NCI-H146 treated with DMSO at 0.1 percent for 48 hours (cell line): ENCODE data around the gene RPP30.
A peak's percentile ranks its signal among the peaks of the same experiment; 100 is the strongest.
"Not testable (repeated sequence)": the region's sequence is repeated elsewhere in the genome, so short reads cannot be mapped to it uniquely, and the experiment has no call there.

ENCODE experiments used
- DNase-seq: peaks from one replicate; lab custom pipeline; 2025; ENCODE audit not compliant: unreplicated experiment; lab: John Stamatoyannopoulos, UW

Gene RPP30

DNA sequence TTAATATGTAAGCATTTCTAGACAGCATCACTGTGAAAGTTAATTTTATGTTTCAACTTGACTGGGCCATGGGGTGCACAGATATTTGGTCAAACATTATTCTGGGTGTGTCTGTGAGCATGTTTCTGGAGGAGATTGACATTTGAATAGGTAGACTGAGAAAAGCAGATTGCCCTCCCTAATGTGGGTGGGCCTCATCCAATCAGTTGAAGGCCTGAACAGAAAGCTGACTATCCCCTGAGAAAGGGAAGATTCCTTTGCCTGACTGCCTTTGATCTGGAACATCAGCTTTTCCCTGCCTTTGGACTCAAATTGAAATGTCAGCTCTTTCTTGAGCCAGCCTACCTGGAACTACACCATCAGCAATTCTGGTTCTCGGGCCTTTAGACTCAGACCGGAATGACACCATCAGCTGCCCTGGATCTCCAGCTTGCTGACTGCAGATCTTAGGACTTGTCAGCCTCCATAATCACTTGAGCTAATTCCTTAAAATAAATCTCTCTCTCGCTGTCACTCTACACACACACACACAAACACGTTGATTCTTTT, 5.7 kb upstream of the RPP30 start:
- DNase-seq: no peak

- peak; percentile 64 for DNase-seq
Observed at GRCh38 chr10:90871279-90871765, 452 bp upstream of the RPP30 start.

DNA sequence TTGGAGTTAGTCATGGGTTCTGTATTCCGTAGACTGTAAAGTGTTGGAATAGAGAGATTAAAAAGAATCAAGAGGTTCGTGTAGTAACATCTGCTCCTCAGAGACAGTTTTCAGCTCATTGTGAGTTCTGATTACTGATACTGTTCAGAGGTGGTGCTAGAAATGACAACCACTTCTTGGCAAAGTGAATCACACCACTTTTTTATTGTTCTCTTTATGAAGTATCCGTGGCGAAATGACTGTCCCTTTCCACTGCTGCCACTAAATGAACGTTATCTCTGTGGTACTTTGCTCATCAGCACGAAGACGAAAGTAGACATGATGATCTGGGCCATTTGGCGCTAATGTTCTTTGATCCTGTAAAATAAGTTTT, 860 bp downstream of the RPP30 start:
- DNase-seq: no peak

DNA sequence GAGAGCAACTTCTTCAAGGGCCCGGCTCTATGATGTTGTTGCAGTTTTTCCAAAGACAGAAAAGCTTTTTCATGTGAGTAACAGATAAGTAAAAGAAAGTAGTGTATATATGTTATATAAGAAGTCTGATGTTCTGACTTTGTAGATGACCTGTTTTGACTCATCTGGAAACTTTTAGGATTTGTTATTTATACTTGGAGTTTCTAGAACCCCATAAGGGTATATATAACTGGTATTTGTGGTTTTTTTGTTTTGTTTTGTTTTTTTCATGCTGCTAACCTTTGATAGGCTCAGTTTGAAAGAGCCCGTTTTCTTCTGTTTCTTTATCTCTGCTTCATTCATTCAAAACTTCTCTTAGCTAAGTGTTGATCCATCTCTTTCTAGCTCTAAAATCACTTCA, 7.3 kb downstream of the RPP30 start:
- DNase-seq: no peak

DNA sequence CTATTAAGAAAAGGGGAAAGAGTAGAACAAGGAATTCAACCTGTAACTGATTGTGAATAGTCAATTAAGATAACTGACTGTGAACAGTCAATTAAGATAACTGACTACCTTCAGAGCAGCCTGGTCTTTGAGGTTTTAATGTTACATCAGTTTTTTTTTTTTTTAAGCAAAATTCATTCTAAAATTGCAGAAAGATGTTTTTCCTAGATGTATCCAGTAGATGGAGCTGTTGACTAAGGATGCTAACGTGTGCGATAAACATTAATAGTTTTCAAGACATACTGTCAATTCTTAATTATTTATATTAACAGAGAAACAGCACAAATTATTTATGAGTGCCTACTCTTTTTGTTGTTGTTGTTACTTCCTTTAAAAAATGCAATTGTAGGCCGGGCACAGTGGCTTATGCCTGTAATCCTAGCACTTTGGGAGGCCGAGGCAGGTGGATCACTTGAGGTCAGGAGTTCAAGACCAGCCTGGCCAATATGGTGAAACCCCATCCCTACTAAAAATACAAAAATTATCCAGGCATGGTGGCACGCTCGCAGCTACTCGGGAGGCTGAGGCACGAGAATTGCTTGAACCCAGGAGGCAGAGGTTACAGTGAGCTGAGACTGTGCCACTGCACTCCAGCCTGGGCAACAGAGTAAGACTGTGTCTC, 8.4 kb downstream of the RPP30 start:
- DNase-seq: not testable (repeated sequence)

- DNase-seq: no peak
Observed at GRCh38 chr10:90884431-90884830, 12.7 kb downstream of the RPP30 start.

- DNase-seq: no peak
Observed at GRCh38 chr10:90885176-90885575, 13.4 kb downstream of the RPP30 start.

- no peak for DNase-seq
Observed at GRCh38 chr10:90887555-90887954, 15.8 kb downstream of the RPP30 start.

DNA sequence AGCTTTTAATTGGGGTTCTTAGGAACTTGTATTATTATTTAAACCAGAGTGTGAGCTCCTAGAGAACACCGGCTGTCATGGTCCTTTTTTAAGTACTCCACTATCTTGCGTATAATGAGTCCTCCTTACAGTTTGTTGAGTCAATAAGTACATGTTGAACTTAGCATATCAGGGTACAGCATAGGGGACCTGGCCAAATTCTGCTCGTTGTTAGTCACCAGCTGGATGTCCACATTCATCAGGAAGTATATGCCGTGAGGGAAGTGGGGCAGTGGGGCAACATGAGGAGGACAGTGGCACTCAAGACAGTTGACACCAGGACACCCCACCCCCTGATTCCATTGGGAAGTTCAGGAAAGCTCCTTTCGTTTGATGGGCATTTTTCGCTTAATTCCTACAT, 16.6 kb downstream of the RPP30 start:
- no peak for DNase-seq

GRCh38 chr10:90889636-90890035, 17.9 kb downstream of the RPP30 start:
- DNase-seq: no peak

DNA sequence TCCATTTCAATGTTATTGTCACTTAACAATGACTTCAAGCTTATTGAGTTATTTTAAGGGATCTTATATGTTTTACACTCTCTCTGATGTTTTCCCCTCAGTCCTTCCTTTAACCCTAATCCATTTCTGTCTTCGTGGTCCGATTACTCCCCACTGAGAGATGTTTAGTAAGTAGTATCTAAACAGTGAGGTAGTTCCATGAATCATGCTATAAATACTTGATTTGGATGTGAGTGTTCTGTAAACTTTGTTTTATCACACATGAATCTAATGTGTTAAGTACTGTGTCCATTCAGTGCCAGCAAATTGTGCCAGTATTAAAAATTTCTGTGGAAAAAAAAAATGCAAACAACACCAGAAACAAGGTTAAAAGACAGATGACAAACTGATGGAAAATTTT, 18.6 kb downstream of the RPP30 start:
- no peak for DNase-seq

DNA sequence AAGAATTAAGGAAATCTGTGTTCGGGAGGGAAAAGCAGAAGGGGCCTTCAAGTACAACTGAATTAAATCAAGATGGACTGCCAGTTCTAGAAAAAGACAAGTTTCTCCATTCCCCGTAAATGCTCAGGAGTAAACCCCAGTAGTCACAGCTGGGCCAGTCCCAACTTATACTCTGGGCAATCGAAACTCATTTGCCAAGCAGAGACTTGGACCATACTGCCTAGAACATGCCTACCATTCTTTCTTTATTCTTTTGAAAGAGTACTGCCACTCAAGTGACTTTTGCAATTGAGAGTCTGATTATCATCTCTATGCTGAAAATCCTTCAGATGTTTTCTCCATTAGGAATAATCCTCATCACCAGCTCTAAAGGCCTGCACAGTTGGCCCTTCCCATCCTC, 21.4 kb downstream of the RPP30 start:
- DNase-seq: no peak

- DNase-seq: not testable (repeated sequence)
Observed at GRCh38 chr10:90896916-90897315, 25.1 kb downstream of the RPP30 start.

- DNase-seq: no peak
Observed at GRCh38 chr10:90905925-90906324, 34.2 kb downstream of the RPP30 start.

GRCh38 chr10:90906596-90906995, 34.8 kb downstream of the RPP30 start:
- no peak for DNase-seq

DNA sequence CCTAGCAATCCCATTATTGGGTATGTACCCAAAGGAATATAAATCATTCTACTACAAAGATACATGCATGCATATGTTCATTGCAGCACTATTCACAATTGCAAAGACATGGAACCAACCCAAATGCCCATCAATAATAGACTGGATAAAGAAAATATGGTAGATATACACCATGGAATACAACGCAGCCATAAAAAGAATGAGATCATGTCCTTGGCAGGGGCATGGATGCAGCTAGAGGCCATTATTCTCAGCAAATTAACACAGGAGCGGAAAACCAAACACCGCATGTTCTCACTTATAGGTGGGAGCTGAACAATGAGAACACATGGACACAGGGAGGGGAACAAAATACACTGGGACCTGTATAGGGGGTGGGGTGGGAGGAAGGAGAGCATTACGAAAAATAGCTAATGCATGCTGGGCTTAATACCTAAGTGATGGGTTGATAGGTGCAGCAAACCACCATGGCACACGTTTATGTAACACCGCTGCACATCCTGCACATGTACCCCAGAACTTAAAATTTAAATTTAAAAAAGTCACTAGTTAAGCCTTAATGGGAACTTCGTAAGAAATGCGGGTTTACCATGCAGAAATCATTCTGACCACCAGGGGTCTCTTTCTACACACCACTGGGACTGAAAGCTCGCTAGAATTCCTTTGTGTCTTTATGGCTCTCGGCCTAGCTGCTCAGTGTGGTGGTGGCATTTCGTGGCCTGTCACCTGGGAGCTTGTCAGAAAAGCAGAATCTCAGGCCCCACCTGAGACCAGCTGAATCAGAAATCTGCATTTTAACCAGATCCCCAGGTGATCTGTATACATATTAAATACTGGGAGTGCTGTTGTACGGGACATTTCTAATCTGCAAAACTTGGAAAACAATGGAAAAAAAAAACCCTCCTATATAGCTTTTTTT, 39.6 kb downstream of the RPP30 start:
- peak; percentile 56 for DNase-seq

DNA sequence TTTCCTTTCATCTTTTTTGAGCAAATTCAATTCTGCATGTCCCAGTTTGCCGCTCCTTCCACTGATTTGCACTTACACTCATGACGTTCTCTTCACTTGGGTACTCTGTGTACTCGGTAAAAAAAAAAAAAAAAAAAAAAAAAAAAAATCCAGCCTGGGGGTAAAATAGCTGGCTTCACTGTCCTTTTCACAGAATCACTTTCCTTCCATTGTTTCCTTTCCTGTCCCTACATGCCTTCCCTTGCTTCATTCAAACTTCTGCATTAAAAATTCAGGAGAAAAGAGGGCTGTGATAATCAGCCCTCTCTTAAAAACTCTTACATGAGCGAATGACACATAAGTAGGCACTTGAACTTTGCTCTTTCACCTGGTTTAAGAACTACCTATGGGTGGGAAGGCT, 40.4 kb downstream of the RPP30 start:
- peak; percentile 3 for DNase-seq

GRCh38 chr10:90912854-90913479, 41.2 kb downstream of the RPP30 start:
- no peak for DNase-seq

DNA sequence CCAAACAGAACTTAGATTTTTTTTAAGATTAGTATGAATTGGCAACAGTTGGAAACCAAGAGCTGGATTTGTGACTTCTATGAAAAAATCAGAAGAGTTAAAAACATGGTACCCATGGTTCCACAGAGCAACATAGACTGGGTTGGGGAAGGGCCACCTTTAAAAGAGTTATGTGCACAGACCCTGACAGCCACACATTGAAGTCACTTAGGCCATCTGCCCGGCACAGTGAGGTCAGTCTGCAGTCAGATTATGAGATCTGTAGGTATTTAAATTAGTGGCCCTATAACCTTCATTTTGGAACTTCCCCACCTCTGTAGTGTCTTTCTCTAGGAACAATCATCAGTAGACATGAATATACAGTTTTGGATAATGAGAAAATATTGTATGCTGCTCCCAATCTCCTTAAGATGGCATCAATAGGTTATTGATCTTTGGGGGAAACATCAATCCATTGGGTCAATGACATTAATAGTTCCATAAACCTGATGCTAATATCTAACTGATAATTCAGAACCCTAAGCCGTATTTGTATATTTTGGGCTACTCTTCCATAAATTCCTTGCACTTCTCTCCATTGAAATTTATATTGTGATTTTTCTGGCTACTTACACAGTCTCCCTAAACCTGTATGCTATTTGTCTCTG, 42.1 kb downstream of the RPP30 start:
- DNase-seq: no peak

DNA sequence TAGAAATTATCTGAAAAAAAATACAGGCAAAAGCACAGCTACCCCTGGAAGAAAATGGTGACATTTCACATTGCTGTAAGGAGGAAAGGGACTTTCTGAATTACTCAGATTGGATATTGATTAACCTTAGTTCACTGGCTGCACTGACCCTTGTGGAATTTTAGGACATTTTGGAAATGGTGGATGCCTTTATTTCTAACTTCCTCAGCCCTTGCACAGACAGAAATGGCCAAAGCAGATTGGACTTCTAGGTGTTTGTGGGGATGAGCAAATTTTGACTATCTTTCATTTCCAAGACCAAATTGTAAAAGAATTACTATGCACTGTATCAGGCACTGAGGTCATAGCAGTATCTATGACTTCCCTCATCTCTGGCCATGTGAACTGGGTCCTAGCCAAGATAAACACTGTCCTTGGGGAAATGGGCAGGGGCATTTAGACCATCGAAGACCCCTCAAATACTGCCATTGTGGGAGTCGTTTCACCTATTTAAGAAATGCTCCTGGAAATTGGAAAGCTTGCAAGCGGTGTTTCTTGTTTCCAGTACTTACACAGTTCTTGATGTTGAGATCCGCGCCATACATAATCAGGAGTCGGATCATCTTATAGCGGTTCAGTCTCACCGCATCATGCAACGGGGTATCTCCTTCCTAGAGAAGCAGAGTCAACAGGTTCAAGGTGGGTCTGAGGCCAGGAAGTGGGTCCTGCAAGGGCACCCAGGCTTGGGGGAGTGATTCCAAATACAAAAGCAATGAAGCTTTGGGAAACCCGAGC, 43.4 kb downstream of the RPP30 start:
- no peak for DNase-seq
